ENCODE data around the gene CD6. TPM values are rescaled to one million over a fixed set of nuclear protein-coding genes. Genes with fewer than 3 reads are reported as not detected.

CD6 gene
- total RNA-seq, 1 experiment from 2014 or later: 0.23 TPM

DNA sequence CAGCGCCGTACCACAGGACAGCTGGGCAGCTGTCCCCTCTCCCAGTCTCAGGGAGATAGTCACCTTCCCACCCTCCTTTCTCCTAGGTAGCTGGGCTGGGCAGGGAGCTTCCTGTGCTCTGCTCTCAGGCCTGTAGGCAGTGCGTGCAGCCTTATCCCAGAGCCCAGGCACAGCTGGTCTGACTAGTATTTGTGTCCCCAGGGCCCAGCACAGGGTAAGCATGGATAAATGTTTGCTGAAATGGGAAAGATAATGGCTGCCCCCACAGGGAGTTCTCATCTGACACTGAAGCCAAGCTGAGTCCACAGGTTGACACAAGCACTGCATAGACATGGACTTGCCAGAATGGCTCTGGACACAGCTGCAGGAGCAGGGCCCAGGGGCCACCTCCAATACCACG lies 29.3 kb upstream of the CD6 start:
- intact Hi-C loops (cut with micrococcal nuclease; ENCODE audit: unreplicated experiment): no loop called here
- no peaks in the 10 kb centered on the region for H3K27me3 Mint-ChIP-seq (ENCODE audit: insufficient read depth, unreplicated experiment)
- H3K36me3 ChIP-seq (ENCODE audit: control insufficient read depth, insufficient read depth, low read length): no peaks in the 10 kb centered on the region
- H3K27me3 ChIP-seq (replicated peaks; ENCODE audit: control insufficient read depth, insufficient read depth, low read length): no peaks in the 10 kb centered on the region
- no peak overlapping the region for H3K27ac Mint-ChIP-seq (ENCODE audit: unreplicated experiment)
- no peak overlapping the region for H3K4me3 ChIP-seq (ENCODE audit: low read depth, low read length)
- peaks cover 9% of the 10 kb centered on the region for H3K36me3 Mint-ChIP-seq (ENCODE audit: insufficient read depth, unreplicated experiment)
- TF ChIP-seq, protein P1, sequence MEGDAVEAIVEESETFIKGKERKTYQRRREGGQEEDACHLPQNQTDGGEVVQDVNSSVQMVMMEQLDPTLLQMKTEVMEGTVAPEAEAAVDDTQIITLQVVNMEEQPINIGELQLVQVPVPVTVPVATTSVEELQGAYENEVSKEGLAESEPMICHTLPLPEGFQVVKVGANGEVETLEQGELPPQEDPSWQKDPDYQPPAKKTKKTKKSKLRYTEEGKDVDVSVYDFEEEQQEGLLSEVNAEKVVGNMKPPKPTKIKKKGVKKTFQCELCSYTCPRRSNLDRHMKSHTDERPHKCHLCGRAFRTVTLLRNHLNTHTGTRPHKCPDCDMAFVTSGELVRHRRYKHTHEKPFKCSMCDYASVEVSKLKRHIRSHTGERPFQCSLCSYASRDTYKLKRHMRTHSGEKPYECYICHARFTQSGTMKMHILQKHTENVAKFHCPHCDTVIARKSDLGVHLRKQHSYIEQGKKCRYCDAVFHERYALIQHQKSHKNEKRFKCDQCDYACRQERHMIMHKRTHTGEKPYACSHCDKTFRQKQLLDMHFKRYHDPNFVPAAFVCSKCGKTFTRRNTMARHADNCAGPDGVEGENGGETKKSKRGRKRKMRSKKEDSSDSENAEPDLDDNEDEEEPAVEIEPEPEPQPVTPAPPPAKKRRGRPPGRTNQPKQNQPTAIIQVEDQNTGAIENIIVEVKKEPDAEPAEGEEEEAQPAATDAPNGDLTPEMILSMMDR (IDR thresholded peaks at IDR 0.05; ENCODE audit: insufficient read depth in 1 of 2, low read depth in 1 of 2, low read length in 1 of 2, severe bottlenecking in 1 of 2, unreplicated experiment in 1 of 2): no peak
- H3K4me1 Mint-ChIP-seq (ENCODE audit: low read depth, unreplicated experiment): peaks cover 13% of the 10 kb centered on the region
- H3K9me3 Mint-ChIP-seq (ENCODE audit: unreplicated experiment): no peaks in the 10 kb centered on the region
- no peaks in the 10 kb centered on the region for H3K9me3 ChIP-seq
- no peak overlapping the region for H3K4me3 Mint-ChIP-seq (ENCODE audit: unreplicated experiment)
- no peak for DNase-seq
- no peaks in the 10 kb centered on the region; the same call in none of the 2 replicates for H3K4me1 ChIP-seq
- BruUV-seq (replicated peaks): no TSS peak
- POLR2A ChIA-PET: no interaction called here
- CTCF ChIA-PET: no interaction called here

DNA sequence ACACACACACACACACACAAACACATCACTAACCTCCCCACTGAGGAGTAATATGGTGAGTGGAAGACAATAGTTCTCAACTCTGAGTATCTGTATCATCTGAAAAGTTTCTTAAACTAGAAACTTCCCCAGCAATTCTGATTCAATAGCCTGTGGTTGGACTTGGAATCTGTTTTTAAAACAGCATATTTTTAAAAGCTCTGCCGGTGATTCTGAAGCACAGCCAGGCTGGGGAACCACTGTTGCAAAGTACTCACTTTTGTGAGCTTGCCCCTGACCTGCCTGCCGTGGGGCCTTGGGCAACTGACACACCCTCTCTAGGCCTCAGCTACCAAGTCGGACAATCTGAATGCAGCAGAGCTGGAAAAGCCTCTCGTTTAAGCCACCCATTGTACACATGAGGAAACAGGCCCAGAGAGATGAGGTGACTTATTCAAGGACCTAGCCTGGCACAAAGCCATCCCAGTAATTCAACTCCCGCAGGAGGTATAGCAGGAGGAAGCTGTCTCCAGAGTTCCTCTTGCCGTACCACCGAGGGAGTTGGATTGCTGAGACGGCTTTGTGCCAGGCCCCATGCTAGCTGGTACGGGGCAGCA lies 28.4 kb upstream of the CD6 start:
- H3K36me3 ChIP-seq (ENCODE audit: control insufficient read depth, insufficient read depth, low read length): no peaks in the 10 kb centered on the region
- Mint-ChIP-seq H3K4me3 (ENCODE audit: unreplicated experiment) (no peak overlapping the region), H3K27ac (ENCODE audit: unreplicated experiment) (no peak overlapping the region), H3K9me3 (ENCODE audit: unreplicated experiment) (no peaks in the 10 kb centered on the region), H3K36me3 (ENCODE audit: insufficient read depth, unreplicated experiment) (peaks cover 9% of the 10 kb centered on the region), H3K4me1 (ENCODE audit: low read depth, unreplicated experiment) (peaks cover 13% of the 10 kb centered on the region), H3K27me3 (ENCODE audit: insufficient read depth, unreplicated experiment) (no peaks in the 10 kb centered on the region)
- TF ChIP-seq, protein P1 (IDR thresholded peaks at IDR 0.05; ENCODE audit: insufficient read depth in 1 of 2, low read depth in 1 of 2, low read length in 1 of 2, severe bottlenecking in 1 of 2, unreplicated experiment in 1 of 2): no peak
- BruUV-seq (replicated peaks): no TSS peak
- intact Hi-C loops (cut with micrococcal nuclease; ENCODE audit: unreplicated experiment): no loop called here
- no peaks in the 10 kb centered on the region for H3K9me3 ChIP-seq
- H3K4me1 ChIP-seq: no peaks in the 10 kb centered on the region; the same call in none of the 2 replicates
- CTCF ChIA-PET: no interaction called here
- no peak overlapping the region for H3K4me3 ChIP-seq (ENCODE audit: low read depth, low read length)
- DNase-seq: no peak
- POLR2A ChIA-PET: no interaction called here
- no peaks in the 10 kb centered on the region for H3K27me3 ChIP-seq (replicated peaks; ENCODE audit: control insufficient read depth, insufficient read depth, low read length)

DNA sequence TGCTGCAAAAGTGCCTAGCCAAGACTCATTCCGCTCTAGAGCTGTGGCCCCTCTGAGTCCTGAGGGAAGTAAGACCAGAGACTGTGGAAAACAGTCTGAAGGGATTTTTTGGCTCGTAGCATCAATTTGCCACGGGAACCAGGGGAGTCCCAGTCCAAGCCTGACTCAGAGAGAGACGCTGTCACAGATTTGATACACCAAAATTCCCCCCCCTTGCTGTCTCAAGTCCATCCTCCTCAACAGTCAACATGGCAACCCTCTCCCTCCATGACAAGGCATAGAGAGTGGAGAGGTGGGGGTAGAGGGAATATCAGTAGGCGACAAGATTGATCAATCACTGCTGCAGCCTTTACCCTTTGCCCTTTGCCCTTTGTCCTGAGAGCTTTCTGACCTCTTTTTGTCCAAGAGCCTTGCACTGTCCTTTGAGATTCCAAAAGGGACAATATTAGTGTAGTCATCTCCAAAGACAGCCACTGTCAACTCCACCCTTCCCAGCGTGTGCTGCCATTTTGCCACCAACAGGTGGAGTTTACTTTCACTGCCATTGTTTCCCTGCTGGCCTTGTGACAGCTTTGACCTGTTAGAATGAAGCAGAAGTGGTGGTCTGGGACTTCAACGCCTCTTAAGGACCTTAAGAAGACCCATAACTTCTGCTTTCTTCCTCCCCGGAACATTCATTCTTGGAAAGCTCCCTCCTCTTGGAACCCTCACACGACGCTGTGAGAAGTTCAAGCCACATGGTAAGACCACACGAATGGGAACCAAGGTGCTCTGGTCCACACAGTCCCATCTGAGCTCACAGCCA lies 26.8 kb upstream of the CD6 start:
- no peak for DNase-seq
- Histone ChIP-seq H3K4me1 (no peaks in the 10 kb centered on the region; the same call in none of the 2 replicates), H3K36me3 (ENCODE audit: control insufficient read depth, insufficient read depth, low read length) (no peaks in the 10 kb centered on the region), H3K27me3 (replicated peaks; ENCODE audit: control insufficient read depth, insufficient read depth, low read length) (no peaks in the 10 kb centered on the region), H3K9me3 (no peaks in the 10 kb centered on the region), H3K4me3 (ENCODE audit: low read depth, low read length) (no peak overlapping the region)
- Mint-ChIP-seq H3K36me3 (ENCODE audit: insufficient read depth, unreplicated experiment) (peaks cover 8% of the 10 kb centered on the region), H3K9me3 (ENCODE audit: unreplicated experiment) (no peaks in the 10 kb centered on the region), H3K27me3 (ENCODE audit: insufficient read depth, unreplicated experiment) (no peaks in the 10 kb centered on the region), H3K4me3 (ENCODE audit: unreplicated experiment) (no peak overlapping the region), H3K27ac (ENCODE audit: unreplicated experiment) (no peak overlapping the region), H3K4me1 (ENCODE audit: low read depth, unreplicated experiment) (peaks cover 7% of the 10 kb centered on the region)
- POLR2A ChIA-PET: no interaction called here
- intact Hi-C loops (cut with micrococcal nuclease; ENCODE audit: unreplicated experiment): no loop called here
- CTCF ChIA-PET: no interaction called here
- TF ChIP-seq, protein P1 (IDR thresholded peaks at IDR 0.05; ENCODE audit: insufficient read depth in 1 of 2, low read depth in 1 of 2, low read length in 1 of 2, severe bottlenecking in 1 of 2, unreplicated experiment in 1 of 2): no peak
- no TSS peak for BruUV-seq (replicated peaks)
